ENCODE results near the gene ACAP2.
"Not testable (repeated sequence)": the region's sequence is repeated elsewhere in the genome, so short reads cannot be mapped to it uniquely, and the experiment has no call there.

Gene ACAP2, protein sequence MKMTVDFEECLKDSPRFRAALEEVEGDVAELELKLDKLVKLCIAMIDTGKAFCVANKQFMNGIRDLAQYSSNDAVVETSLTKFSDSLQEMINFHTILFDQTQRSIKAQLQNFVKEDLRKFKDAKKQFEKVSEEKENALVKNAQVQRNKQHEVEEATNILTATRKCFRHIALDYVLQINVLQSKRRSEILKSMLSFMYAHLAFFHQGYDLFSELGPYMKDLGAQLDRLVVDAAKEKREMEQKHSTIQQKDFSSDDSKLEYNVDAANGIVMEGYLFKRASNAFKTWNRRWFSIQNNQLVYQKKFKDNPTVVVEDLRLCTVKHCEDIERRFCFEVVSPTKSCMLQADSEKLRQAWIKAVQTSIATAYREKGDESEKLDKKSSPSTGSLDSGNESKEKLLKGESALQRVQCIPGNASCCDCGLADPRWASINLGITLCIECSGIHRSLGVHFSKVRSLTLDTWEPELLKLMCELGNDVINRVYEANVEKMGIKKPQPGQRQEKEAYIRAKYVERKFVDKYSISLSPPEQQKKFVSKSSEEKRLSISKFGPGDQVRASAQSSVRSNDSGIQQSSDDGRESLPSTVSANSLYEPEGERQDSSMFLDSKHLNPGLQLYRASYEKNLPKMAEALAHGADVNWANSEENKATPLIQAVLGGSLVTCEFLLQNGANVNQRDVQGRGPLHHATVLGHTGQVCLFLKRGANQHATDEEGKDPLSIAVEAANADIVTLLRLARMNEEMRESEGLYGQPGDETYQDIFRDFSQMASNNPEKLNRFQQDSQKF

GRCh38 chr3:195442573-195443390 is at the start of gene ACAP2:
Gene ACAP2 (minus strand): TSS chr3:195443020. CDS start chr3:195442847, 173 bp downstream.
- DNase-seq, result peak; percentile 100
- TF ChIP-seq POLR2A (IDR thresholded peaks at IDR 0.05; ENCODE audit: low read length), result peak; percentile 92
- TF ChIP-seq GATA1 (IDR thresholded peaks at IDR 0.05; ENCODE audit: low read depth, low read length), result no peak

DNA sequence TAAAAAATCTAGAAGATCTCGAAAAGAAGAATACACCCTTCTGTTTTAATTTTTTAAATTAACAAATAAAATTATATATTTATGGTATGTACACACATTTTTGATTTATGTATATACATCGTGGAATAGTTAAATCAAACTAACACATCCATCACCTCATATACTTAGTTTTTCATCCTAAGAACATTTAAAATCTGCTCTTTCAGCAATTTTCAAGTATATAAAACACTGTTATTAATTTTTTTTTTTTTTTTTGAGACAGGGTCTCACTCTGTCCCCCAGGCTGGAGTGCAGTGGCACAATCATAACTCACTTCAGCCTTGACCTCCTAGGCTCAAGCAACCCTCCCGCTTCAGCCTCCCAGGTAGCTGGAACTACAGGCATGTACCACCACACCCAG is 32.8 kb upstream of the ACAP2 start:
- DNase-seq, result no peak
- TF ChIP-seq POLR2A (IDR thresholded peaks at IDR 0.05; ENCODE audit: low read length), result no peak
- TF ChIP-seq GATA1 (IDR thresholded peaks at IDR 0.05; ENCODE audit: low read depth, low read length), result no peak

- not testable (repeated sequence) for DNase-seq
Measured at GRCh38 chr3:195475116-195475515, 32.3 kb upstream of the ACAP2 start.

DNA sequence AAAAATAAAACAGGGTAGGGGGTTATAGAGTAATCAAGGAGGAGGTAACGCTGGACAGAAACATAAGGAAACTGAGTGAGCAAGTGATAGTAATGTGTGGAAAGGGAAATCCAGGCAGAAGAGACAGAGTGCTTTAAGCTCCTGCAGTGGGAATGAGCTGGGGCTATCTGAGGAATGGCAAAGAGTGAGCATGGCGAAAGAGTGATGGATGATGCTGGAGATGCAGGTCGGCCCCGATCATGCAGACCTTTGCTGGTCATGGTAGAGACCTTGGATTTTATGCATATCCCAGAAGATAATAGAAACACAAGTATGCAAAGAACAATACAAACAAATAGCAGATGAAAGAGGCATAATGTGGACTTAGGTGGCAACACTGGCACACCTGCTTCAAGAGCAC is 26.0 kb upstream of the ACAP2 start:
- TF ChIP-seq POLR2A (IDR thresholded peaks at IDR 0.05; ENCODE audit: low read length) (no peak), GATA1 (IDR thresholded peaks at IDR 0.05; ENCODE audit: low read depth, low read length) (no peak)
- DNase-seq, result no peak

- TF ChIP-seq GATA1 (IDR thresholded peaks at IDR 0.05; ENCODE audit: low read depth, low read length), result no peak
- no peak for TF ChIP-seq POLR2A (IDR thresholded peaks at IDR 0.05; ENCODE audit: low read length)
- DNase-seq, result no peak
Measured at GRCh38 chr3:195468391-195468776, 25.6 kb upstream of the ACAP2 start.

DNA sequence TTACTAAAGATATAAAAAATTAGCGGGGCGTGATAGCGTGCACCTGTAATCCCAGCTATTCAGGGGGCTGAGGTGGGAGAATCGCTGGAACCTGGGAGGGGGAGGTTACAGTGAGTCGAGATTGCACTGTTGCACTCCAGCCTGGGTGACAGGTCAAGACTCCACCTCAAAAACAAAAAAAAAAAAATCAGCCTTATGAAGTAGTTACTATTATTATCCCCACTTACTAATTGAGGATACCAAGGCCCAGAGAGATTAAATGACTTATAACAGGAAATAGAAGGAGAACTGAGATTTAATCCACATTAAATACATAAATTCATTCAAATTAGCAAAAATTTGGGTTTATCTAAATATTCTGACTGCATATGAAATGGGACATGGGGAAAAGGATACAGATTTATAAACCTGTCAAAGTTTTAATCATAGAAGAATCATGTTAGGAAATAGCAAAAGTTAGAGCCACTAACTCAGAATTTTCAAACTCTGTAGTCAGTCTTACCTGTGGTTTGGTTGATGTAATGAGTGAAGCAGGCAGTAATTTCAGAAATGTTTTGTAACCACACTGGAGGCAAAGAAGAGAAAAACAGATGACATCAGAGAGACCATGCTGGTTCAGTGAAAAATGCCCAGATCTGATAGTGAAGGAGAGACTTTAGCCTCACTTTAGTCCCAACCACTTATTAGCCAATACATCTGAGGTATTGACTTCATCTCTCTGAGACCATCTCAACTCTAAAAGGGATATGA is 25.0 kb upstream of the ACAP2 start:
- TF ChIP-seq POLR2A (IDR thresholded peaks at IDR 0.05; ENCODE audit: low read length) (no peak), GATA1 (IDR thresholded peaks at IDR 0.05; ENCODE audit: low read depth, low read length) (no peak)
- DNase-seq, result no peak

DNA sequence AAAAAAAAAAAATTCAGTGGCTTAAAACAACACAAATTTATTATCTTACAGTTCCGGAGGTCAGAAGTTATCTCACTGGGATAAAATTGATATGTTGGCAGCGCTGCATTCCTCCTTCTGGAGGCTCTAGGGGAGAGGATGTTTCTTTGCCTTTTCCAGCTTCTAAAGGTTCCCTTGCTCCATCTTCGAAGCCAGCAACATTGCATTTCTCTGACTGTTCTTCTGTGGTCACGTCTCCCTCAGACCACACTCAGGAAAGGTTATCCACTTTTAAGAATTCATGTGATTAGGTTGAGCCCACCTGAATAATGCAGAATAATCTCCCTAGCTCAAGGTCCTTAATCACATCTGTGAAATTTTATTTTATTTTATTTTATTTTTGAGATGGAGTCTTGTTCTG is 23.4 kb upstream of the ACAP2 start:
- TF ChIP-seq POLR2A (IDR thresholded peaks at IDR 0.05; ENCODE audit: low read length) (no peak), GATA1 (IDR thresholded peaks at IDR 0.05; ENCODE audit: low read depth, low read length) (no peak)
- DNase-seq, result no peak

- not testable (repeated sequence) for DNase-seq
Measured at GRCh38 chr3:195462922-195463321, 20.1 kb upstream of the ACAP2 start.

- no peak for DNase-seq
- no peak for TF ChIP-seq GATA1 (IDR thresholded peaks at IDR 0.05; ENCODE audit: low read depth, low read length)
Measured at GRCh38 chr3:195462308-195462610, 19.4 kb upstream of the ACAP2 start.

DNA sequence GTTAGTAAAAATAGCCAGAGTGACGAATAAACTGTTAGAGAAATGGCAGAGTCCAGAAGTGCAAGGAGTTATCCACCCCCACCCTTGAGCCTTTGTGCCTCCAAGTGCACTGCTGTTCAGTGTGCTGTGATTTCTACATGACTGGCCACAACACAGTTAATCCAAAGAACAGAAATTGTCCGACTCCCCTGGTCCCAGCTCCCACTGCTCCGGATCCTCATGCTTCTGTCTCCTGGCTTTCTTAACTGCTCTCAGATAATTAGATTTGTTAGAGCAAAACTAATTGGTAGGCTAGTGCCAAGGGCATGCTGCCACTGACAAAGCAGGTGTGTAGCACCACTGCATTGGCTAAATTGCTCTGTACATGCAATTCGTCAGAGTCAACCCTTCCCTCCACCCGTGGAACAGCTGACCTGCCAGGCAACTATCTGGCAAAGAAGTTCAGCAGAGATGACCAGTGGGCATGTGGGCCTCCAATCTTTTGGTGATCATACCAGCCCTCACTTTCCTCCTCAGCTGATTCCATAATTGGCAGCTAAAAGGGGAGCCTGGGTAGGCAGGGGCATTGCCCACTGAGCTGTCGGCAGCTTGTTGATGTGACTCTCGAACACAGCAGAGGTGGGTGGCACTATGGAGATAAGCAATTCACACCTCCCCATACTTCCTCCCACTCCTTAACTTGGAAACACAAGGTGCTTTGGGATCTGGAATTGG is 18.9 kb upstream of the ACAP2 start:
- no peak for TF ChIP-seq POLR2A (IDR thresholded peaks at IDR 0.05; ENCODE audit: low read length)
- TF ChIP-seq GATA1 (IDR thresholded peaks at IDR 0.05; ENCODE audit: low read depth, low read length), result no peak
- no peak for DNase-seq

- DNase-seq, result peak; percentile 63 to 81
- TF ChIP-seq POLR2A (IDR thresholded peaks at IDR 0.05; ENCODE audit: low read length) (no peak), GATA1 (IDR thresholded peaks at IDR 0.05; ENCODE audit: low read depth, low read length) (no peak)
Measured at GRCh38 chr3:195460091-195460713, 17.4 kb upstream of the ACAP2 start.

DNA sequence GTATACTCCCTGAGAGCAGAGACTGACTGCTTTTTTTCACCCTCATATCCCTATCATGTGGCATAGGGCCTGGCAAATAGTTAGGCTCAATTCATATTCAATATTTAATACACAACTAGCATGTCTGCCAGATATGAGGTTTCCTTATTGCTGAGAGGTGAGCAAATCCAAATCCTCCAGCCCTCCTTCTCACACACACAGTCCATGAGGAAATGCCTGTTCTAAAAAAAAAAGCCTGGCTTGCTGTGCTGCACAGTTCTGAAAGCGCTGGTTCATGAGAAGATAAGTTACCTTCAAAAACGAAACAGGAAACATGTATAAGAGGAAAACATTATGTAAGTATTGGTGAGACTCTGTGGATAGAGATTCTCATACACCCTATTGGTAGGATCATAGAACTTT is 15.5 kb upstream of the ACAP2 start:
- TF ChIP-seq GATA1 (IDR thresholded peaks at IDR 0.05; ENCODE audit: low read depth, low read length) (no peak), POLR2A (IDR thresholded peaks at IDR 0.05; ENCODE audit: low read length) (no peak)
- DNase-seq, result peak; percentile 78

DNA sequence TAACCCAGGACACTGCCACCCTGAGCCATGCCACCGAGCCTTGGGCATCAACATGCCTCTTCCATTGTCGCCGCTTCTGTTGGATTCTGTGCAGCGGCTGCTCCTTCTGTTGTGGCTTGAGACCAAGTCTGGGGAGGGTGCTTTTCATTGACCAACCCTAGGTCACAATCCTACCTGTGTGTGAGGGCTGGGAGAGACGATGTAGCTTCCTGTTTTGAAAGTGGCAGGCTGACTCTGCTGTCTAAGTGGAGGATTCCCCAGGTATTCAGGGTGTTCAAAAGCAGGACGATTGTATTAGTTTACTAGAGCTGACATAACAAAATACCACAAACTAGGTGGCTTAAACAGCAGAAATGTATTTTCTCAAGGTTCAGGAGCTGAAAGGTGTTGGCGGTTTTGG is 13.0 kb upstream of the ACAP2 start:
- DNase-seq, result no peak
- TF ChIP-seq POLR2A (IDR thresholded peaks at IDR 0.05; ENCODE audit: low read length) (no peak), GATA1 (IDR thresholded peaks at IDR 0.05; ENCODE audit: low read depth, low read length) (no peak)
